PC-3 (cell line): ENCODE measurements around the gene MRPL37. TPM values are rescaled to one million over a fixed set of nuclear protein-coding genes. Genes with fewer than 3 reads are reported as not detected.

Source experiments
- ATAC-seq: fragments of 200-7000 bp; cut with Tn5 transposase; 2 replicates; pipeline ENCODE4 v1.9.1; 2020; ENCODE audit warnings: mild to moderate bottlenecking, moderate library complexity
- BruUV-seq: library from RNA; stranded (reverse); fragments of 400-500 nt; replicated peaks from 2 replicates; lab custom pipeline; 2021; lab: Mats Ljungman, UMichigan
- CTCF ChIA-PET: fragments of 300-600 bp; sonication (Branson Sonifier 250); formaldehyde crosslinking; loops from one replicate; lab custom pipeline; 2022; ENCODE audit warnings: antibody characterized with exemption; lab: Charles Lee
- POLR2A ChIA-PET: fragments of 300-600 bp; sonication (Branson Sonifier 250); formaldehyde crosslinking; loops from one replicate; lab custom pipeline; 2022; ENCODE audit warnings: antibody characterized with exemption; ENCODE audit not compliant: unreplicated experiment; lab: Charles Lee
- DNase-seq: peaks from one replicate; pipeline ENCODE4 v3.0.0-alpha.2; 2015
- H2AFZ ChIP-seq: fragments of 300-600 bp; sonication (generic); 2 replicates; pipeline ENCODE4 v1.6.0; 2016; ENCODE audit warnings: antibody characterized with exemption, low read length
- H3F3A ChIP-seq: fragments of 300-600 bp; sonication (generic); one replicate; pipeline ENCODE4 v1.6.0; 2017; ENCODE audit warnings: antibody characterized with exemption, low read length, control low read depth, mild to moderate bottlenecking; ENCODE audit not compliant: unreplicated experiment
- H3K27ac ChIP-seq: fragments of 300-600 bp; sonication (generic); 2 replicates; pipeline ENCODE4 v1.5.1; 2016; ENCODE audit warnings: mild to moderate bottlenecking, low read length
- H3K27me3 ChIP-seq: fragments of 300-600 bp; sonication (generic); 2 replicates; pipeline ENCODE4 v1.6.1; 2016; ENCODE audit warnings: low read length, mixed read lengths
- H3K36me3 ChIP-seq: fragments of 300-600 bp; sonication (generic); 2 replicates; pipeline ENCODE4 v1.6.1; 2016; ENCODE audit warnings: low read depth, mixed run types, low read length, mixed read lengths
- H3K4me1 ChIP-seq: fragments of 300-600 bp; sonication (generic); 2 replicates; pipeline ENCODE4 v1.5.1; 2016; ENCODE audit warnings: low read length; ENCODE audit not compliant: insufficient read depth
- H3K4me2 ChIP-seq: fragments of 300-600 bp; sonication (generic); 2 replicates; pipeline ENCODE4 v1.6.0; 2016; ENCODE audit warnings: low read length
- H3K4me3 ChIP-seq: fragments of 300-600 bp; sonication (generic); 2 replicates; pipeline ENCODE4 v1.5.1; 2016; ENCODE audit warnings: mild to moderate bottlenecking, low read length, mixed read lengths
- H3K79me2 ChIP-seq: fragments of 300-600 bp; sonication (generic); 2 replicates; pipeline ENCODE4 v1.6.1; 2017; ENCODE audit warnings: low read length, mixed read lengths
- H3K9ac ChIP-seq: fragments of 300-600 bp; sonication (generic); 2 replicates; pipeline ENCODE4 v1.6.0; 2016; ENCODE audit warnings: mild to moderate bottlenecking, low read length
- H3K9me2 ChIP-seq: fragments of 300-600 bp; sonication (generic); replicated peaks from 2 replicates; pipeline ENCODE4 v1.6.1; 2016; ENCODE audit warnings: mixed run types, low read length, mixed read lengths
- H3K9me3 ChIP-seq: fragments of 300-600 bp; sonication (generic); 2 replicates; pipeline ENCODE4 v1.6.1; 2016; ENCODE audit warnings: low read length, mixed read lengths
- H4K20me1 ChIP-seq: fragments of 300-600 bp; sonication (generic); 2 replicates; pipeline ENCODE4 v1.6.1; 2016; ENCODE audit warnings: low read length, mixed read lengths
- CTCF ChIP-seq: fragments of 300-600 bp; sonication (generic); conservative IDR thresholded peaks from 2 replicates; pipeline ENCODE4 v1.5.1; 2017; ENCODE audit warnings: antibody characterized with exemption, low read depth, mild to moderate bottlenecking, low read length
- EZH2 ChIP-seq: fragments of 300-600 bp; sonication (generic); IDR thresholded peaks from one replicate; pipeline ENCODE4 v1.6.1; 2017; ENCODE audit warnings: antibody characterized with exemption, mild to moderate bottlenecking, low read length; ENCODE audit not compliant: unreplicated experiment
- EZH2phosphoT487 ChIP-seq: fragments of 300-600 bp; sonication (generic); IDR thresholded peaks from 2 replicates; pipeline ENCODE4 v1.6.1; 2018; ENCODE audit warnings: mild to moderate bottlenecking, antibody characterized with exemption, low read length, borderline replicate concordance
- intact Hi-C: fragments of 100-400 bp; cut with micrococcal nuclease; formaldehyde crosslinking; loops from 2 replicates; pipeline ENCODE4 v1.9.0; 2023
- total RNA-seq: library from RNA; depleted of rRNA; stranded (reverse); fragments of >200 nt; gene quantifications from 2 replicates; pipeline ENCODE4 v1.2.3, GENCODE V29; 2014

MRPL37 gene
- total RNA-seq, 1 experiment from 2014 or later, result 191 TPM

- BruUV-seq, result no TSS peak
- Histone ChIP-seq H3K27me3 (no peaks in the 10 kb centered on the region), H3K9ac (no peak overlapping the region), H3K79me2 (no peaks in the 10 kb centered on the region), H3K36me3 (no peaks in the 10 kb centered on the region), H3K27ac (no peak overlapping the region), H3K4me3 (no peak overlapping the region), H4K20me1 (no peaks in the 10 kb centered on the region), H3K4me2 (no peak overlapping the region), H3K4me1 (no peaks in the 10 kb centered on the region), H2AFZ (no peak overlapping the region), H3K9me3 (no peaks in the 10 kb centered on the region), H3F3A (no peaks in the 10 kb centered on the region), H3K9me2 (no peaks in the 10 kb centered on the region)
- ATAC-seq (no peak), DNase-seq (no peak)
- intact Hi-C loops, result no loop called here
- ChIA-PET POLR2A (no interaction called here), CTCF (no interaction called here)
- no peak for TF ChIP-seq EZH2phosphoT487
- TF ChIP-seq CTCF, result no peak
- TF ChIP-seq EZH2, result no peak
Observed at GRCh38 chr1:54262244-54262643, 62.3 kb downstream of the MRPL37 start.

GRCh38 chr1:54263601-54264226 lies 63.7 kb downstream of the MRPL37 start:
- intact Hi-C loops, result no loop called here
- no peak overlapping the region for H3K27ac ChIP-seq
- H3K4me3 ChIP-seq, result no peak overlapping the region
- TF ChIP-seq EZH2, result no peak
- no peak for TF ChIP-seq CTCF
- no peak for TF ChIP-seq EZH2phosphoT487
- H3F3A ChIP-seq, result no peaks in the 10 kb centered on the region
- H3K4me2 ChIP-seq, result no peak overlapping the region
- no peak for DNase-seq
- no peak for ATAC-seq
- no peaks in the 10 kb centered on the region for H3K27me3 ChIP-seq
- POLR2A ChIA-PET, result no interaction called here
- no peaks in the 10 kb centered on the region for H3K36me3 ChIP-seq
- no peaks in the 10 kb centered on the region for H3K79me2 ChIP-seq
- BruUV-seq, result no TSS peak
- H3K4me1 ChIP-seq, result no peaks in the 10 kb centered on the region
- H2AFZ ChIP-seq, result no peak overlapping the region
- no peaks in the 10 kb centered on the region for H4K20me1 ChIP-seq
- no peak overlapping the region for H3K9ac ChIP-seq
- CTCF ChIA-PET, result no interaction called here
- no peaks in the 10 kb centered on the region for H3K9me2 ChIP-seq
- H3K9me3 ChIP-seq, result no peaks in the 10 kb centered on the region

DNA sequence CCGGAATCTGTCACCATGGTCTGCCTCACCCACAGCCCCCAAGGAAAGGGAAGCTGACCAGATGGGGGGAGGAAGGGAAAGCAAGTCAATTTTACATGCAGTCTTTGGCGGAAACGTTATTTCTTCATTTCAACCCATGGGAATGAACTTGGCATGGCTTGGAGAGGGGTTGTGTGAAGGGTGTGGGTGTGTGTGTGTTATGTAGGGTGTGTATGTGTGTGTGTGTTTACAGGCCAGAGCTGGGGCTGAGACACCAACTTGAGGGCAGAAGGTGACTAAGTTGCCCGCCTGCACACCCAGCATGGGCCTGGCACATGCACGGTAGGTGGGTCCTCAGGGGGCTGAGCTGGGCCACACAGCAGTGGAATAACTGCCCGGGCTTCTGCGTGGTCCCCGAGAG lies 65.2 kb downstream of the MRPL37 start:
- H4K20me1 ChIP-seq, result no peaks in the 10 kb centered on the region
- H3K79me2 ChIP-seq, result no peaks in the 10 kb centered on the region
- no peak overlapping the region for H3K4me3 ChIP-seq
- ChIA-PET POLR2A (no interaction called here), CTCF (no interaction called here)
- intact Hi-C loops, result no loop called here
- H3K9ac ChIP-seq, result no peak overlapping the region
- ATAC-seq (no peak), DNase-seq (no peak)
- H3K9me3 ChIP-seq, result no peaks in the 10 kb centered on the region
- H3K4me1 ChIP-seq, result no peaks in the 10 kb centered on the region
- no peaks in the 10 kb centered on the region for H3K9me2 ChIP-seq
- H2AFZ ChIP-seq, result no peak overlapping the region
- H3K27me3 ChIP-seq, result no peaks in the 10 kb centered on the region
- H3K36me3 ChIP-seq, result no peaks in the 10 kb centered on the region
- H3K4me2 ChIP-seq, result no peak overlapping the region
- no peaks in the 10 kb centered on the region for H3F3A ChIP-seq
- no peak overlapping the region for H3K27ac ChIP-seq
- BruUV-seq, result no TSS peak
- TF ChIP-seq CTCF (no peak), EZH2phosphoT487 (no peak), EZH2 (no peak)
